NT2/D1 (cell line): ENCODE data around the gene TAS2R30.

Source experiments
- DNase-seq: peaks from one replicate; pipeline ENCODE4 v3.0.0-alpha.2; 2011; ENCODE audit warnings: low read depth, low spot score
- H3K27me3 ChIP-seq: 2 replicates; pipeline ENCODE4 v1.6.0; 2011; ENCODE audit warnings: mild to moderate bottlenecking; ENCODE audit not compliant: insufficient read length, insufficient read depth
- H3K36me3 ChIP-seq: 2 replicates; pipeline ENCODE4 v1.6.1; 2011; ENCODE audit warnings: mild to moderate bottlenecking, low read length, mixed read lengths; ENCODE audit not compliant: insufficient read depth, insufficient read length
- H3K4me1 ChIP-seq: 2 replicates; pipeline ENCODE4 v1.5.1; 2011; ENCODE audit not compliant: insufficient read depth, insufficient read length
- H3K4me3 ChIP-seq: 2 replicates; pipeline ENCODE4 v1.5.1; 2011; ENCODE audit warnings: low read depth; ENCODE audit not compliant: insufficient read length
- H3K9ac ChIP-seq: 2 replicates; pipeline ENCODE4 v1.6.0; 2011; ENCODE audit warnings: low read depth; ENCODE audit not compliant: insufficient read length
- H3K9me3 ChIP-seq: 2 replicates; pipeline ENCODE4 v1.5.1; 2011; ENCODE audit warnings: mild to moderate bottlenecking, low read length; ENCODE audit not compliant: insufficient read depth
- SUZ12 ChIP-seq: IDR thresholded peaks from 2 replicates; pipeline ENCODE4 v1.6.1; 2011; ENCODE audit not compliant: insufficient read length, insufficient read depth; ENCODE audit errors: extremely low read depth
- YY1 ChIP-seq: IDR thresholded peaks from 2 replicates; pipeline ENCODE4 v1.6.1; 2011; ENCODE audit not compliant: insufficient read length, insufficient read depth
- ZNF274 ChIP-seq: IDR thresholded peaks from 2 replicates; pipeline ENCODE4 v1.6.1; 2011; ENCODE audit warnings: mild to moderate bottlenecking, low read depth, low read length

The TAS2R30 gene

GRCh38 chr12:11134305-11134704, at the start of gene TAS2R30:
Gene TAS2R30 (minus strand): TSS chr12:11134644. CDS start chr12:11134244, 400 bp downstream.
- Histone ChIP-seq H3K9ac (no peak within 1 kb of the TSS), H3K9me3 (no peaks in the 10 kb centered on the region), H3K4me1 (no peaks in the 10 kb centered on the region), H3K27me3 (no peaks in the 10 kb centered on the region), H3K36me3 (peaks cover 11% of the 10 kb centered on the region), H3K4me3 (no peak within 1 kb of the TSS)
- no peak for DNase-seq
- no peak for TF ChIP-seq YY1
- TF ChIP-seq SUZ12: no peak
- no peak for TF ChIP-seq ZNF274

- TF ChIP-seq YY1 (no peak), SUZ12 (no peak), ZNF274 (no peak)
- H3K27me3 ChIP-seq: no peaks in the 10 kb centered on the region
- H3K4me1 ChIP-seq: no peaks in the 10 kb centered on the region
- no peaks in the 10 kb centered on the region for H3K9me3 ChIP-seq
- H3K36me3 ChIP-seq: no peaks in the 10 kb centered on the region
- DNase-seq: no peak
- H3K4me3 ChIP-seq: no peak overlapping the region
- no peak overlapping the region for H3K9ac ChIP-seq
Measured at GRCh38 chr12:11183011-11183410, 48.6 kb upstream of the TAS2R30 start.

- Histone ChIP-seq H3K36me3 (no peaks in the 10 kb centered on the region), H3K4me1 (no peaks in the 10 kb centered on the region), H3K4me3 (no peak overlapping the region), H3K9me3 (no peaks in the 10 kb centered on the region), H3K27me3 (no peaks in the 10 kb centered on the region), H3K9ac (no peak overlapping the region)
- TF ChIP-seq ZNF274 (no peak), YY1 (no peak), SUZ12 (no peak)
- DNase-seq: no peak
Measured at GRCh38 chr12:11182529-11182928, 48.1 kb upstream of the TAS2R30 start.

GRCh38 chr12:11178250-11178649, 43.8 kb upstream of the TAS2R30 start:
- no peak for DNase-seq
- Histone ChIP-seq H3K36me3 (peaks cover 9% of the 10 kb centered on the region), H3K27me3 (no peaks in the 10 kb centered on the region), H3K9ac (no peak overlapping the region), H3K9me3 (no peaks in the 10 kb centered on the region), H3K4me1 (no peaks in the 10 kb centered on the region), H3K4me3 (no peak overlapping the region)
- TF ChIP-seq YY1 (no peak), SUZ12 (no peak), ZNF274 (no peak)

GRCh38 chr12:11174022-11174421, 39.6 kb upstream of the TAS2R30 start:
- Histone ChIP-seq H3K4me3 (no peak overlapping the region), H3K4me1 (no peaks in the 10 kb centered on the region), H3K9ac (no peak overlapping the region), H3K27me3 (no peaks in the 10 kb centered on the region), H3K9me3 (no peaks in the 10 kb centered on the region; the same call in 1 of the 2 replicates), H3K36me3 (peaks cover 25% of the 10 kb centered on the region)
- TF ChIP-seq SUZ12: no peak
- TF ChIP-seq YY1: no peak
- no peak for TF ChIP-seq ZNF274
- DNase-seq: no peak

- H3K36me3 ChIP-seq: peaks cover 36% of the 10 kb centered on the region
- no peak for TF ChIP-seq SUZ12
- no peak for TF ChIP-seq YY1
- no peak for TF ChIP-seq ZNF274
Measured at GRCh38 chr12:11171969-11172675, 37.7 kb upstream of the TAS2R30 start.

GRCh38 chr12:11171145-11171968, 36.9 kb upstream of the TAS2R30 start, which contains the start of gene SMIM10L1:
Gene SMIM10L1 (plus strand): TSS chr12:11171194. CDS start chr12:11171357, 163 bp downstream.
- Histone ChIP-seq H3K9me3 (no peaks in the 10 kb centered on the region; the same call in 1 of the 2 replicates), H3K9ac (peak within 1 kb of the TSS; percentile 94), H3K27me3 (no peaks in the 10 kb centered on the region), H3K4me3 (peak within 1 kb of the TSS; percentile 88), H3K36me3 (peaks cover 44% of the 10 kb centered on the region), H3K4me1 (no peaks in the 10 kb centered on the region)
- peak; percentile 89 for TF ChIP-seq YY1
- no peak for TF ChIP-seq SUZ12
- peak; percentile 100 for DNase-seq

More at GRCh38 chr12:11171969-11172675, 37.7 kb upstream of the TAS2R30 start:
- H3K27me3 ChIP-seq: no peaks in the 10 kb centered on the region
- no peak for DNase-seq
- no peaks in the 10 kb centered on the region for H3K4me1 ChIP-seq
- H3K9ac ChIP-seq: peak overlapping the region; percentile 94
- peak overlapping the region; percentile 88 for H3K4me3 ChIP-seq
- no peaks in the 10 kb centered on the region; the same call in 1 of the 2 replicates for H3K9me3 ChIP-seq
